HEK293T (cell line): ENCODE measurements around the gene FNDC3B.

ENCODE experiments used
- BHLHE40 ChIP-seq: fragments of 450-650 bp; IDR thresholded peaks from 2 replicates; pipeline ENCODE4 v1.6.1; 2016; ENCODE audit warnings: mild to moderate bottlenecking, moderate library complexity, borderline replicate concordance
- CTBP1 ChIP-seq: fragments of 450-650 bp; IDR thresholded peaks from 2 replicates; pipeline ENCODE4 v1.6.1; 2016; ENCODE audit warnings: borderline replicate concordance
- FOXK2 ChIP-seq: fragments of 450-650 bp; IDR thresholded peaks from 2 replicates; pipeline ENCODE4 v1.6.1; 2016; ENCODE audit warnings: mild to moderate bottlenecking
- SUZ12 ChIP-seq: fragments of 450-650 bp; IDR thresholded peaks from 2 replicates; pipeline ENCODE4 v1.6.1; 2016; ENCODE audit warnings: mild to moderate bottlenecking

- TF ChIP-seq CTBP1 (no peak), SUZ12 (no peak), BHLHE40 (no peak), FOXK2 (no peak)
Observed at GRCh38 chr3:172187511-172187910, 148.1 kb downstream of the FNDC3B start.
